HG03139 (cell line): Measurements from ENCODE around the gene CPLX4.
"Not testable (repeated sequence)": the region's sequence is repeated elsewhere in the genome, so short reads cannot be mapped to it uniquely, and the experiment has no call there.

ENCODE experiments used
- ATAC-seq: cut with Tn5 transposase; IDR thresholded peaks from one replicate; pipeline ENCODE4 v1.9.1; 2021; ENCODE audit not compliant: unreplicated experiment

CPLX4 gene

DNA sequence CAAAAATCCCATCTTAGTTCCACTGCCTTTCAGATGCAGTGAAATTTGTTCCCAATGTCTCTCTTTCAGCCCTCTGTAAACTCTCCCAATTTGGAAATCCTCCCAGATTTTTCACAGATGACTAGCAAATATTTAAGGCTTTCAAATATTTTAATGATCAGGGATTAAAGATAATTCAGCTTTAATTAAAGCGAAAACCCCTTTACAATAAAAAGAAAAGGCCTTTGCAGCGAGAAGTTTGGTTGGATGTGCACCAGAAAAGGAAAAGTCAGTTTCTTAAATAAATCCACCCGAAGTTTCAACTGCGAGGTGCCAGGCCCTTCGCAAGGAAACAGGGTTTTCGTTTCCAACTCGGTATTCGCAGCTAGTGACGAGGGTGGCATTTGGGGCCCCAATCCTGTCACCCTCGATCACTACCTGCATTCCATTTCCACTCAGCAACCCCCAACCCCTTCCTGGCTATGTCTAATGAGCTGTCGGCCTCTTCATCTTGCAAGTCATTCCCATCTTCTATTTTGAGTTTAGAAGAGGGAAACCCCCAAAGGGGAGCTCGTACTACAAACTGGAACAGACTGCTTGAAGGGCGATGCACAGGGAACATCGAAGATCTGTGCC lies 46.7 kb downstream of the CPLX4 start:
- ATAC-seq, result no peak

DNA sequence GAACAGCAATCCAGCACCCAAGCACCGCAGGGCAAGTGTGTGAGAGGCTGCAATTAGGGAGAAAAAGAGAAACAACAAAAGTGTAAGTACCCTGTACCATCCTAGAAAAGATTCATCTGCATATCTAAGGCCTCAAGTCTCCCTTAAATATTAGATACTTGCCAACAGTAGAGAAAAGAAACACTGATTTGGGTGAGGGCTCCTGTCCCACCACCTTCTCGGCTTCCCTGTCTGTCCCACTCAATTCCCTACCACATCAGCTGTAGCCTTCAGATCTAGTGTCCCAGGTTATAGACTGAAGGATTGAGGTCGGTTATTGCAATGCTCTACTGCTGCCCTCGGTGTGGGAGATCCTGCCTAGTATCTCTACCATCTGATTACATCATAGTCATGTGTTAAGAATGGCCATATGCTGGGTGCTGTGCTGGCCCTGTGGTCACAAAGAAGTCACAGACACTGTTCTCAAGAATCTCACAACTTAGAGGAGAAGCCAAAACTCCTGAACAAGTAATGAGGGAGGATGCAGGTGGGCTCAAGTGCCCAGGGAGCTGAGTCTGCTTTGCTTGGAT lies 47.7 kb downstream of the CPLX4 start:
- ATAC-seq, result no peak

DNA sequence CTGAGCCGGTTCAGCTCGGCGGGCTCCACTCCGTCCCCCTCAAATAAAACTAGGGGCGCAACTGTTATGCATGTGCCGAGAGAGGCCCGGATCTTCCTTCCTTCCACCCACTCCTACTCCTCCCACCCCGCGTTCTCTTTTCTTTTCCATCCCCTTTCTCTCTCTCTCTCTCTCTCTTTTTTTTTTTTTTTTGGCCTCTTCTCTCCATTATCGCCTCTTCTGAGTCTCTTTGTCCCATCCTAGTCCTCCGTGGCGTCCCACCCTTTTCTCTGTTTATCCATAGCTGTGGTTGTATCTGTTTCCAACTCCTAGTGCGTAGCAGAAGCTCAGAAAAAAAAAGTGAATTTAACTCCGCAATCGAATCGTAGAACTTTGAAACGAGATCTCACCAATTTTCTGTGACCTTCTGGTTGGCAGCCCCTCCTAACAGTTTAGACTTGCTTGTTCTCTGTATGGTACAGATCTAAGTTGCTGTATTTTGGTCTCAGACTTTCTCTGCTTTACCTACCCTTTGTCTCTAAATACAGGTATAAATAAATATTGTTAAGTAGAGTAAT lies 48.8 kb downstream of the CPLX4 start:
- ATAC-seq, result no peak

DNA sequence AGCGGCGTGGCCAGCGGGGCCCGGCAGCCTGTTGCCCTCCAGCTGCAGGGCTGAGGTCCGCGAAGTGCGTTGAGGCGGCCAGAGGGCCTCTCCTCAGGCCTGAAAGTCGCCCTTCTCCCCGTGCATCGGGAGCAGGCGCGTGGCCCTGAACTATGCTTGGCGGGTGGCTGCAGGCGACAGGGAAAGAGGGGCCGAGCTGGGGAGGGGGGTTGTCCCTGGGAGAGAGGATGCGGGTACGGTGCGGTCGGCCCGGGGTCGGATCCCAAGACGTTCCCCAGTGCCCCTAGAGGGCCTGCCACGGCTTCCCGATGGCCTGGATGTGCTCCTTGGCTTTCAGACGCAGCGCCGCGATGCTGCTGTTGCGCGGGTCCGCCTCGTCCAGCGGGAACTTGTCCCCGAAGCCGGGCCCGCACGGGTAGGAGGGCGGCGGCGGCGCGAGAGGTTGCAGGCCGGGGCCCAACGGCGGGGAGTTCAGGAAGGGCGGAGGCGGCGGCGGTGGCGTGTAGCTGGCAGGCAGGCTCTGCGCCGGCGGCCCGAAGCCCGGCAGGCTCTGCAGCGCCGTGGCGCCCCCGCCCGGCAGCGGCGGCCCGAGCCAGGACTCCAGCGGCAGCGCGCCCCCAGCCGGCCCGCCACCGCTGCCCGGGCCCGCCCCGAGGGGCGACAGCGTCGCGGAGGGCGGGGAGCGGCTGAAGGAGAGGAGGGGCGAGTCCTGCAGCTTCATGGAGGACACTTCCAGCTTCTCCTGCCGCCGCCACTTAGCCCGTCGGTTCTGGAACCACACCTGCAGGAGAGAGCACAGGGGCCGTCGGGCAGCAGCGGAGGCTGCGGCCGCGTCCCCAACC lies 49.5 kb downstream of the CPLX4 start:
- ATAC-seq, result no peak

DNA sequence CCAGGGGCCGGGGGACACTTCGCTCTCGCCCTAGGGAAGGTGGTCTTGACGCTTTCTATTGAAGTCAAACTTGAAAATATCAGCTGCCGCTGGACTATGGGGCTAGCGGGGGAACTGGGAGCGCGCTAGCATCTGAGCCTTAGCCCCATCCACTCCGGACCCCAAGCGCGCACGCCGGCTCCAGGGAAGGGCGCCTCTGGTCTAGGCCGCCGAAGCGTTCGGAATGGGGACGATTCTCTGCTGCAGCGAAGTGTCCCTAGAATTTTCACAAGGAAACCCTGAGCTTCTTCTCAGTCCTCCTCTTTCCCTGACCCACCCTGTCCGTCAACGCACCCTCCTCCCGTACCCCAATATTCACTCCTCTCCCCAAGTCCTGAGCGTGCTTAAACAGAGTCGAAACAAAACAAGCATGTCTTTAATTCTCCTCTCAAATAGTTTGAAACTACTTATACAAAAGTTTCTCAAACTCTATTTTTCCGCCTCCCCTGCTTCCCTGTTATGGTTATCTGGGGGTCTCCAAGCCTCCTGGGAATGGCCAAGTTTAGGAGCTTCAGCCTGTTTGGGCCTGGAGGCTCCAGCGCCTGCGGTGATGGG lies 50.2 kb downstream of the CPLX4 start:
- ATAC-seq, result no peak

DNA sequence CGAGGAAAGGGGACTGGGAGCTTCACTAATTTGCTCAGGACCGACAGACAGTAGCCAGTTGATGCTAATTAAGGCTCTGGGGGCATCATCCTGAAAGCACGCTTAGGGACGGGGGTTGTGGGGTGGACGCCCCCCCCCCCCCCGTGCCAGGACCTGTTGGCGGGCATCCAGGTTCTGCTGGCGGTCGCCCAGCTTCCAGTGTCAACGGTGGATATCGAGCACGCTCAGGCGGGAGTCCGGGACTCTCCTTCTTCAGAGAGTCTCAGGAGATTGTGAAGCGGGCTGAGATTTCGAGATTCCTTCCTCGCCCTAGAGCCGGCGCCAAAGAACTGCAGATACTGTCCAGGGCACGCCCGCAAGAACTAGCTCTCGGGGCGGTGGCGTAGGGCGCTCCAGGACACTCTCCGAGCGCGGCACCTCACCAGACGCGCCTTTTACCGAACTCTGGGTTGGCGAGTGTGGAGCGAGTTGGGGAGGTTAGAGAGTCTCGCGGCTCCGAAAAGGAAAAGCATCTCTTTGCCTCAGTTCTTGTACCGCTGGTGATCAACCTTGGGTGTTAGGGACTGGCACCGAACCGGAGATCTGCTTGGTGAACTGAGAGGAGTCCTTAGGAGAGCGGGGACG lies 50.8 kb downstream of the CPLX4 start:
- no peak for ATAC-seq

DNA sequence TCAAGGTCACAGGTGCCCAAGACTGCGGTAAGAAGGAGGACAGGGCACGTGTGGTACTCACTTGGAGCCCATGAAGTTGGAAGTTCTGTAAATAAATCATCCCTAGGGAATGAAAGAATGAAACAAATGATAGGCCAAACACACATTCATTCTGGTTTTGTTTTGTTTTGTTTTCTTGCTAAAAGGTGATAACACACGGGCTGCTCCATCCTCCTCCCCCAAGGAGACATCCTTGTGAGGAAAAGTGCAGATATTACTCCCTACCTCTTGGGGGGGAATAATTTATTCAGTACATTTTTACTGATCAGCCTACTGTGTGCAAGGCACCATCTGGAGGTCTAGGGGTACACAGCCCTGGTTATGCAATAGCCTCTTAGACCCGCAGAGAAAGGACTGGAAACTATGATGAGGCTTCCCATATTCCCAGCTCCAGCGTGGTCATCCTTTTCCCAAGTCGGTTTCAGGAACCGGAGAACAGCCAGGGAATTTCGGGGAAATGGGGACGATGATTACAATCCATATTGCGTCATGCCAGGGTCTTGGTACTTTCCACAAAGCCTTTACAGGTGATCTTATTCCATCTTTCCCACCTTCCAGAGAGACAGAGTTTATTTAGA lies 51.5 kb downstream of the CPLX4 start:
- no peak for ATAC-seq

DNA sequence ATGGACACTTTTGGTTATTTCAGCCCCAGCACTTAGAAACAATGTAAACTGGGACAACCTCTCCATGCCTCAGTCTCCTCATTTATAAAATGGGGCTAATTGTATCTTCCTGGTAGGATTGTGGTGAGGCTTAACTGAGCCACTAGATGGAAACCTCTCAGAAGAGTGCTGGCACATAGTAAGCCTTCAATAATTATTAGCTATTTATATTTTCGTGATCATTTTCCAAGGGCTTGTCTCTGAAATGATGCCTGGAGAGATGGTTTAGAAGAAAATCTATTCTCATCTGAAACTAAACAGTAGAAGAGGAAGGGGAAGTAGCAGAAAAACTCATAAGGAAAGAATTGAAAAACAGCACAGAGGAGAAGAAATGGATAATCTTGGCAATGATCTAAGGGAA lies 52.0 kb downstream of the CPLX4 start:
- ATAC-seq, result no peak

DNA sequence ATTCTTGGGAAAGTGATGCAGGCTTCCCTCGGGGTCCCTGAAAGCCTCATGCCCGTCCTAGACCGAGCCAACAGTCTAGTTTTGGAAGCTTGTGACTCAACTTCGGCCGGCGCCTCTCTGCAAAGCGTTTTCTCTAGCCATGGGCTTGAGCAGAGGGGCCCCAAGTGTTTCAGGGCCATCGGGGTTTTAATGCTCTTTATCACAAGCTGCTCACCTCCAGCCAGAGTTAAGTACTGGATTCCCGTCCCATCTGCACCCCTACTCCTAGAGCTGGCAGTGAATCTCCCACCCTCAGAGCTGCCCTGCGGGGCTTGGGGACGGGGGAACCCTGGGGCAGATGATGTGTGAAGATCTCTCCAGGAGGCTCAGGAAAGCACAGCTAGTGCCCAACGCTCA lies 52.5 kb downstream of the CPLX4 start:
- ATAC-seq, result no peak

DNA sequence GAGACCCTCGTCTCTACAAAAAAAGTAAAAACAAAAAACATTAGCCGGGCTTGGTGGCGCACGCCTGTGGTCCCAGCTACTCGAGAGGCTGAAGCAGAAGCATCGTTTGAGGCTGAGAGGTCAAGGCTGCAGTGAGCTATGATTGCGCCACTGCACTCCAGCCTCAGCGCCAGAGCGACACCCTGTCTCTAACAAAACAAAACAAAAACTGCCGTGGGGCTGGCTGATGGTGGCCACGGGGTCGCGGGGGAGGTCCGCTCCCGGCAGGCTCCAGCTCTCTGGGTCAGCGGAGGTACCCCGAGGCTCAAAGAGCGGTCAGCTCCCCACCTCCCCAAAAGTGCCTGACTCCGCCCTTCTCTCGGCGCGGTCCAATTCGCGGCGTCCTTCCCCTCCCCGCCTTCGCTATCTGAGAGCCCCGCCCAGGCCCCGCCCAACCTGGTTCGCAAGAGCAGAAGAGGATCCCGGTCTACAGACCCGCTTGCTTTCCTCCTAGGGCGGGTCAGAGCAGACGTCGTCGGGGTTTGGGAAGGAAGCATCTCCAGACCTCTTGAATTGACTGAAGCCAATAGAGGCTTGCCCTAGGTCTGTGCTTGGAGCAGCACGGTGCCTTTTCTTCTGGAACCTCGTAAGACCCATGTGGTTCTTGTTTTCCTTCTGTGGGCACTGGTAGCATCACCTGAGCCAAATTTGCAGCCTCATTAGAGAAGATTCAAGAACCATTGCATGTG lies 53.0 kb downstream of the CPLX4 start:
- ATAC-seq, result no peak

DNA sequence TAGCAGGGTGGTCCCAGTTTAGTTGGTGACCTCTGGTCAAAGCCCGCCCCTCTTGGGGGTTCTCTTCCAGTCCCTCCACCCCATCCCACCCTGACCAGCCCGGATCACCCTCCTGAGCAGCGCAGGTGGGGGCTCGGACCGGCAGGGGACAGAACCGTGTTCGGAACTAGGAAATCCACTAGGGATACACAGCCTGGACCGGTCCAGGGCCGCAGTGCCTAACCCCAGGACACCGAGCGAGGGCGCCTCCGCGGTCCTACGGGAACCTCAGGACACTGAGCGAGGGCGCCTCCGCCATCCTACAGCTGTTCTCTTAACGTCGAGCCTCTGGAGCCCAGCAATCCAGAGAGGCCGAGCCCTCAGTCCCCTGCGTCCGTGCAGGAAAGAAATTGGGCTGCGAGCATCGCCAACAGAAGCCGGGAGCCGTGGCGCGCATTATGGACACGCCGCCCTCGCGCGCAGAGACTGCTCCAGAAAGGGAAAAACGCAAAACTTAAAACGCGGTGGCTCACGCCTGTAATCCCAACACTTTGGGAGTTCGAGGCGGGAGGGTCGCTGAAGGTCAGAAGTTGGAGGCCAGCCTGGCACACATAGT lies 53.7 kb downstream of the CPLX4 start:
- no peak for ATAC-seq

DNA sequence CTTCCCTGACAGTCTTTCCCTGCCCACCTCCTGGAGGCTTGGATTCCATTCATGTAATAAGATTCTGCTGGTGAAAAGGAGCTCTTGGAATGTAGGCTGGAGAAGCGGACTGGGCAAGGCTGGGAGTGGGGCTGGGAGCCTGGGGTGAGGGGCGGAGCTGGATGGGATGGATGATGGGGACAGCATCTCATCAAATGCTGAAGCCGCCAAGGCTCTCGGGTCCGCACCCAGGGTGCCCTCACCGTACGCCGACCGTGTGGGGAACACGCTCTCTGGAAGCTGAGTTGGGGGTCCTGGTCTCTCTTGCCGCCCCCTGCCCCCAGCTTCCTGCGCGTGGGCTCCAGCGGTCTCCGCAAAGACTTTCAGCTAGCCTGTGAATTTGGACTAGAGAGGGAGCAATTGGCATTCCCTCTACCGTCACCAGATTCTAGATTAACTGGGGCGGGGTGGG lies 54.3 kb downstream of the CPLX4 start:
- ATAC-seq, result no peak

DNA sequence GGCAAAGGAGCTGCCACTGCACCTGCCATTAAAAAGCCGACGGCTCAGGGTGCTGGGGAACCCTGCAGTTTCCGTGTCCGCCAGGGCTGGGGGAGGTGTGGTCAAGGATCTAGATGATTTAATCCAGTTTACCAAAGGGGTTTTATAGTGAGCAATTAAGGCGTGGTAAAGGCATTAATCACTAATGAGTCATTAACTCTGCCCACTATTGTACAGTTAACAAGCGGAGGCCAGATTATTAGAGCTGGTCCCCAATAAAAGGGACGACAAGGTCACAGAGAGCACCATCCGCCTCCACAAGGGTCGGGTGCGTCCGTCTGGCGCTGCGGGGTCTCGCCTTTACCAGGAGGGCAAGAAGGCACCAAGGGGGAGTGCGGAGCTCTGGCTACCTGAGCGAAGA lies 54.8 kb downstream of the CPLX4 start:
- ATAC-seq, result no peak

DNA sequence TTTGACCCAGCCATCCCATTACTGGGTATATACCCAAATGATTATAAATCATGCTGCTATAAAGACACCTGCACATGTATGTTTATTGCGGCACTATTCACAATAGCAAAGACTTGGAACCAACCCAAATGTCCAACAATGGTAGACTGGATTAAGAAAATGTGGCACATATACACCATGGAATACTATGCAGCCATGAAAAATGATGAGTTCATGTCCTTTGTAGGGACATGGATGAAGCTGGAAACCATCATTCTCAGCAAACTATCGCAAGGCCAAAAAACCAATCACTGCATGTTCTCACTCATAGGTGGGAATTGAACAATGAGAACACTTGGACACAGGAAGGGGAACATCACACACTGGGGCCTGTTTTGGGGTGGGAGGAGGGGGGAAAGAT lies 56.2 kb downstream of the CPLX4 start:
- not testable (repeated sequence) for ATAC-seq

DNA sequence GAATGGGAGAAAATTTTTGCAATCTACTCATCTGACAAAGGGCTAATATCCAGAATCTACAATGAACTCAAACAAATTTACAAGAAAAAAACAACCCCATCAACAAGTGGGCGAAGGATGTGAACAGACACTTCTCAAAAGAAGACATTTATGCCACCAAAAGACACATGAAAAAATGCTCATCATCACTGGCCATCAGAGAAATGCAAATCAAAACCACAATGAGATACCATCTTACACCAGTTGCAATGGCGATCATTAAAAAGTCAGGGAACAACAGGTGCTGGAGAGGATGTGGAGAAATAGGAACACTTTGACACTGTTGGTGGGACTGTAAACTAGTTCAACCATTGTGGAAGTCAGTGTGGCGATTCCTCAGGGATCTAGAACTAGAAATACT lies 56.6 kb downstream of the CPLX4 start:
- ATAC-seq, result not testable (repeated sequence)

DNA sequence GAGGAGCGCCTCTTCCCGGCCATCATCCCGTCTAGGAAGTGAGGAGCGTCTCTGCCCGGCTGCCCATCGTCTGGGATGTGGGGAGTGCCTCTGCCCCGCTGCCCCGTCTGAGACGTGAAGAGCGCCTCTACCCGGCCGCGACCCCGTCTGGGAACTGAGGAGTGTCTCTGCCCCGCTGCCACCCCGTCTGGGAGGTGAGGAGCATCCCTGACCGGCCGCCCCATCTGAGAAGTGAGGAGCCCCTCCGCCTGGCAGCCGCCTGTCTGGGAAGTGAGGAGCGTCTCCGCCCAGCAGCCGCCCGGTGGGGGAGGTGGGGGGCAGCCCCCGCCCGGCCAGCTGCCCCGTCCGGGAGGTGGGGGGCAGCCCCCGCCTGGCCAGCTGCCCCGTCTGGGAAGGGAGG lies 63.0 kb downstream of the CPLX4 start:
- not testable (repeated sequence) for ATAC-seq

DNA sequence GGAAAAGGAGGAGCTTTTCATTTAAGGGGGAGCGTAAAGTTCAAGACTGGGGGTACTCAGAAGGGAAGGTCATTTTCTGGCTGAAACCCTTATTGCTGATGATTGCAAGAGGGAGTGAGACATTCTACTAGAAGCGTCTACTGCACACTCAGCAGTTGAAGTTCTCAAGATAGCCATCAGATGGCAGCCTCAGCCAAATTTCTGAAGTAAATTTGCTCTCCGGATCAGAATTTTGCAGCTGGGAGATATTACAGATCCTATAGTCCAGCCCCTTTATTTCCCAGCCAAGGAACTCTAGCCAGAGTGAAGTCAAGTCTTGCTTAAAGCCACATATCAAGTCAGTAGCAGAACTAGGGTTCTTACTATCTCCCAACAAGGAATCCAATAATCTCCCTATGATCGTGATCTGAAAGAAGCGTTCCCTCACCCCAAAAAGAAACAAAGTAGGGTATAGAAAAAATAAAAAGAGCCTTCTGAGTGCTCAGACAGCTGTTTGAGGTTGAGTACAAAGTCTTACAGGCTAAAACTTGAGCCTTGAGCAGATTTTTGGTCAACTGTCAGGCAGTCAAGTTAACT lies 69.2 kb downstream of the CPLX4 start:
- no peak for ATAC-seq

DNA sequence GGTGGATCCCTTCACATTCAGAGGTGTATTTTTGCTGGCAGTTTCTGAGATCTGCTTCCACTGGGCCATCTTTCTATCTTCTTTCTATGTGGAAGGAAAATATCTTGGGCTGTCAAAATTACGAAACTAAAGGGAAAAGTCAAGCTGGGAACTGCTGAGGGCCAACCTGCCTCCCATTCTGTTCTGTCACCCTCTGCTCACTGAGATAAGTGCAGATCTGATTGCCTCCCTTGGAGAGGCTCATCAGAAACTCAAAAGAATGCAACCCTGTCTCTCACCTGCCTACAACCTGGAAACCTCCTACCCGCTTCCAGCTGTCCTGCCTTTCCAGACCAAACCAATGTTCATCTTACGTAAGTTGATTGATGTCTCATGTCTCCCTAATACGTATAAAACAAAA lies 71.7 kb downstream of the CPLX4 start:
- ATAC-seq, result no peak
